Activated naive CD8-positive, alpha-beta T cell treated with anti-CD3 and anti-CD28 coated beads, Interleukin-2, amount 50 U/mL, for 16 hours (primary cell): Measurements from ENCODE around the gene TFDP1.
"Not testable (repeated sequence)": the region's sequence is repeated elsewhere in the genome, so short reads cannot be mapped to it uniquely, and the experiment has no call there.

Experiments
- DNase-seq: peaks from one replicate; pipeline ENCODE4 v3.0.0-alpha.2; 2020; ENCODE audit warnings: low read depth, low spot score

The TFDP1 gene

GRCh38 chr13:113567681-113568080 is 16.9 kb upstream of the TFDP1 start:
- no peak for DNase-seq

GRCh38 chr13:113573065-113573464 is 11.5 kb upstream of the TFDP1 start:
- DNase-seq: no peak

GRCh38 chr13:113576597-113576996 is 8.0 kb upstream of the TFDP1 start:
- no peak for DNase-seq

GRCh38 chr13:113577881-113578435 is 6.6 kb upstream of the TFDP1 start:
- no peak for DNase-seq

- DNase-seq: no peak
Measured at GRCh38 chr13:113579686-113580085, 4.9 kb upstream of the TFDP1 start.

- no peak for DNase-seq
Measured at GRCh38 chr13:113581871-113582270, 2.7 kb upstream of the TFDP1 start.

GRCh38 chr13:113582841-113583631 is 1.5 kb upstream of the TFDP1 start:
- no peak for DNase-seq

- DNase-seq: no peak
Measured at GRCh38 chr13:113584870-113585671, 518 bp downstream of the TFDP1 start.

- no peak for DNase-seq
Measured at GRCh38 chr13:113585896-113586295, 1.3 kb downstream of the TFDP1 start.

GRCh38 chr13:113586661-113587479 is 2.3 kb downstream of the TFDP1 start:
- no peak for DNase-seq

- DNase-seq: no peak
Measured at GRCh38 chr13:113588394-113589111, 4.0 kb downstream of the TFDP1 start.

GRCh38 chr13:113589251-113589960 is 4.9 kb downstream of the TFDP1 start:
- no peak for DNase-seq

GRCh38 chr13:113589961-113590339 is 5.4 kb downstream of the TFDP1 start:
- DNase-seq: no peak

- no peak for DNase-seq
Measured at GRCh38 chr13:113591750-113592149, 7.2 kb downstream of the TFDP1 start.

GRCh38 chr13:113592571-113592970 is 8.0 kb downstream of the TFDP1 start:
- DNase-seq: no peak

GRCh38 chr13:113594066-113594821 is 9.7 kb downstream of the TFDP1 start:
- DNase-seq: not testable (repeated sequence)

GRCh38 chr13:113595131-113595530 is 10.6 kb downstream of the TFDP1 start:
- DNase-seq: no peak

GRCh38 chr13:113596321-113597200 is 12.0 kb downstream of the TFDP1 start:
- DNase-seq: no peak
